Suppressor macrophage treated with lipopolysaccharide for 1 hour (primary cell): ENCODE measurements around the gene SPATA21.
"Not testable (repeated sequence)": the region's sequence is repeated elsewhere in the genome, so short reads cannot be mapped to it uniquely, and the experiment has no call there.

Source experiments
- DNase-seq, 3 donors: peaks; one replicate each; pipeline ENCODE4 v3.0.0-alpha.2; 2020 to 2022

SPATA21 gene, protein sequence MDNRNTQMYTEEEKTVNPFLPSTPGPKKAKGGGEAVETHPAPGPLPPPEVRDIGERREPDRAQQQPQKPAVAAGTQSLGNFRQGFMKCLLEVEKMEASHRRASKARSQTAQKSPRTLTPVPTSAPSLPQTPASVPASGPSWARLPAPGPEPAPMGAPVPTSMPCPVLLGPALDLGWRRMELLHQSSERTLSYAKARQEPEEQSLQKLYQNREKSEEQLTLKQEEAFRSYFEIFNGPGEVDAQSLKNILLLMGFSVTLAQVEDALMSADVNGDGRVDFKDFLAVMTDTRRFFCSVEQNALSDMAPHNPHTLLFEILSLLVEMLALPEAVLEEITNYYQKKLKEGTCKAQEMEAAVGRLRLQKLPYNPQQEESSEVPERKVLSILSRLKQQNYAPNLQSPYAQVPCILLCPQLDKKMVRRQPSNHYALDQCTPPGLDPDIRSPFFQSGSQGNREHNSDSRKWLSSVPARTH

DNA sequence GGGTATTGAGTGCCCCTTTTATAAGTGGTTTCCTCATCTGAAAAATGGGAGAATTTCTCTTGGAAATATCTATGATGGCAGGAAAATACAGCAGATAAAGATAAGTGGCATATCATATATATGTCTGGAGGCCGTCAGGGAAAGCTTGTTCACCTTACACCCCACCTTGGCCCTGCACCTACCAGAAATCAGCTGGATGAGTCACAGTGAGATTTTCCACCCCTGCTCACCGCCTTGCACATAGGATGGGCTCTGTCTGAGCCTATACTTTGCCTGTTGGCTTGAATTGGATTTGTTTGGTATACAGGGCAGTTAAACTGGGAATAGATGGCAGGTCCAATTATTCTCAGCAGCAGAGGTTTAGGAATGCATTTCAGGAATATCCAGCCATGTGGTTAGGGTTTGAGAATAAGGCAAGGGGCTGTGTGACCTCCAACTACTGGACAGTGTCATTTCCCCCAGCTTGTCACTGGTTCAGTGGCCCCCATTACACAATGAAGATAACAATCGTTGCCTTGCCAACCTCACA, at the start of gene SPATA21:
Gene SPATA21 (minus strand): TSS at position 479 of the 529 bp plus-strand sequence. CDS start 6,053 bp downstream, outside the sequence.
- no peak for DNase-seq

DNA sequence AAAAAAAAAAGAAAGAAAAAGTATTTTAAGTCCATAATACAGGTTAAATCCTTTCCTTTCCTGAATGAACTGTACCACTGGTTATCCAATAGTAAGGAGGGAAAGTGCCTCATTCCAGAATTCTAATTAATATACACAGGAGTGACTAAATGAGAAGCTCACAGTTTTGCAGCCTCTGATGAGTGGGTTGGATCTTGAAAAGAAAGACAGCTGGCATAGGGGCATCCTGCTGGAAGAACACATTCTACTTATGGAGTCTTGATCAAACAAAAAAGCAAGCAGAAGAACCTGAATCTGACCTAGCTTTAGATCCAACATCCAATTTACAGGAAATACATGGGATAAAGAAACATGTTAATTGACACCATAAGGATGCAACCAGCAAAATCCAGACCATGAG, 49.8 kb upstream of the SPATA21 start:
- not testable (repeated sequence) for DNase-seq

DNA sequence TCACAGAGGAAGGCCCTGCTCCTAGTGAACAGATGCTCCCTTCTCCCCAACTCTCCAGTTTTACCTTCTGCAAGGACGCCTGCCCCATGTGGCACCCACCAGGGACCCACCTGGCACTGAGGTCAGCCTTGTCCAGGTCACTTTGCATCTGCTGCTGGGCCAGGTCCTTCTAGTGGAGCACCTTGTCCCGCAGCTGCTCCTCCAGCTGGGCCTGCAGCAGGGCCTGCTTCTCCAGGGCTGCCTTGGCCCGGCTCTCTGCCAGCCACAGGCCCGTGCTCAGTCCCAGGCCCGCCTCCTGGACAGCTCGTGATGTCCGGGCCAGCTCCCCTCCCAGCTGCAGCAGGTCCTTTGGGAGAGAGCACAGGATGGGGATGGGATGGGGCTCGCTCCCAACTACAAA, 49.1 kb upstream of the SPATA21 start:
- DNase-seq, result not testable (repeated sequence)

DNA sequence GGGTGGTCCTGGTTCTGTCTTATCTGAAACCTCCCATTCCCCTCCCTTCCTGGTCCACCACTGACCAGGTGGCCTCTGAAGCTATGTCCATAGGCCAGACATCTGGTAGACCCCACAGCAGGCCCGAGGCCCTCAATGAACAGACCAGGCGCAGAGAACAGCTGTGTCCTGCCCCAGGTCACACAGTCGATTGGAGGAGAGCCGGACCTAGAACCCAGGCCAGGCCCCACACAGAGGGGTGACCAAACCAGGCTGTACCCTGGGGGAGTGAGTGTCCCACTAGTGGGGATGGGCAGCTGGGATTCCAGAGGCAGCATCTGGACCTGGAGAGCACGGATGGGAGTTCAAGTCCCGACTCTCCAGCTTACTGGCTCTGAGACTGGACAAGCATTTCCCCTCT, 47.7 kb upstream of the SPATA21 start:
- DNase-seq, result no peak

DNA sequence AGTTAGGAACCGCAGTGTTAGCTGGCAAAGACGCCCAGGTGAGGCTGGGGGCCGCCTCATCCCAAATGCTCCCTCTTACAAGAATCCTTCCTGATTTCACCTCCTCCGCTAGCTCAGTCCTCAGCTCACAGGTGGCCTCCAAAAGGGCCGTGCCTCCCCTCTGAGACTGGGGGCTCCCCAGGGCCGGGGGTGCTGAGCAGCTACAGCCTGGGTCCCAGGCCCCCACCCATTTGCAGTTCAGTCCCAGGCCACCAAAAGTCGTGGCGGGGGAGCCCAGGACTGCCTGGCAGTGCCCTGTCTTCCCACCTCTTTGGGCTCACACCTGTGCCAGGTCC, 47.2 kb upstream of the SPATA21 start:
- no peak for DNase-seq

DNA sequence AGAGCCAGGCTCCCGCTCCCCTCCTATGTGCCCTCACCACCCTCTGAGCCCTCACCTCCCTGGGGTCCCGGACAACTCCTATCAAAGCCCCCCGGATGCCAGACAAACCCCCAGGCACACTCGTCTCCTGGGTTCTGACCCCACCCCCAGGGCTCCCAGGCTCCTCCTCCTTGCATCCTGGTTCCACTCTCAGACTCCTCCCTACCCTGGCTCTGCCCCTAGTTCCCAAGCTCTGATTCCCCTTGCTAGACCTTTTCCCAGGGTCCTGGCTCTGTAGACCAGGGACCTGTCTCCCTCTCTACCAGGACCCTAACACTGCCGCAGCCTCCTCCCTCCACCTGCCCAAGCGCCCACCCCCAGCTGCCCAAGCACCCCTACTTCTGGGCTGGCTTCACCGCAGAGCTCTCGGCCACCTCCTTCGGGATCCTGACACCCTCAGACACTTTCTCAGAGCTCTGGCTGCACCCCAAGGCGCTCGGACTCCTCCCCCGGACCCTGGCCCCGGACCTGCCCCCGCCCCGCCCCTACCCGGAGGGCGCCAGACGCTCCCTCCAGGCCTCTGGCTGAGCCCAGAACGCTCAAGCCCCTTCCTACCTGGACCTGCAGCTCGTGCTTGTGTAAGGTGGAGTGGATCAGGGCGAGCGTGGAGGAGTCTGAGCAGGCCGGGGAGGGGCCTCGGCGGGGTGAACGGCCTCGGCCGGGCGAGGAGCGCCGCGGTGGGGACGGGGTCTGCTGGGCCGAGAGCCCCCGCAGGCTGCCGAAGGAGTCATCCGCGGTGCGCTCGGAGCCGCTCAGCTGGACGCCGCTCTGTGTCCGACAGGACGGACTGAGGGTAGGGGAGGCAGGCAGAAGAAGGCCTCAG, 46.6 kb upstream of the SPATA21 start:
- DNase-seq, result not testable (repeated sequence)

DNA sequence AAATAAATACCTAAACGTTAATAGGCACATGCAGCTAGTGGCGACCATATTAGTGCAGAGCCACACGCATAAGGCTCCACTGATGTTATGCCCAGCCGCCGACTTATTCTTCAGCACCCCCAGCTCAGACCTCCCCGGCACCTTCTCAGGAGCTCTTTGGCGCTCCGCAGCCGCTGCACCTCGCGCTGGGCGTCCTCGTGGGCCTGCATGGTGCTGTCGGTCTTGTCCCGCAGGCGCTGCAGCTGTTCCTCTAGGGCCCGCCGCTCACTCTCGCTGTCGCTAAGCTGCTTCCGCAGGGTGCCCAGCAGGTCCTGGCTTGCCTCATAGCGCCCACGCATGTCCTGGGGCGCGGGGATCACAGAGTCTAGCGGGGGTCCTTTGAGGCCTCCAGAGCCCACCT, 45.9 kb upstream of the SPATA21 start:
- not testable (repeated sequence) for DNase-seq

DNA sequence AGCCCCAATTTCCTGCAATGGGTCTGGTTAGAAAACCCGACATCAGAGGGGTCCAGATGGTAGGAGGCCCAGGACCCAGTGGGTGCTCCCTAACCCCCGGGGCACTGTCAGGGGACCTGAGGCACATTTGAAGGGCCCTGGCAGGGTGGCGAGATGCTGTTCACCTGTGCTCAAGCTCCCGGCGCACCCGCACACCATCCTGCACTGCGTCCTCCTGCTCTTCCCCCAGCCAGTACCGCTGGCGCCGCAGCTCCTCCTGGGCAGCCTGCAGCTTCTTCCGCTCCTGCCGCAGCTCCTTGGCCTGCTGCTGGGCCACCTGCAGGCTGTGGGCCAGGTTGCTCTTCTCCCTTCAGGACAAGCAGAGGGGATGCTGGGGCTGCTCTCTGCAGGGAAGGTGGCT, 40.9 kb upstream of the SPATA21 start:
- DNase-seq, result no peak

DNA sequence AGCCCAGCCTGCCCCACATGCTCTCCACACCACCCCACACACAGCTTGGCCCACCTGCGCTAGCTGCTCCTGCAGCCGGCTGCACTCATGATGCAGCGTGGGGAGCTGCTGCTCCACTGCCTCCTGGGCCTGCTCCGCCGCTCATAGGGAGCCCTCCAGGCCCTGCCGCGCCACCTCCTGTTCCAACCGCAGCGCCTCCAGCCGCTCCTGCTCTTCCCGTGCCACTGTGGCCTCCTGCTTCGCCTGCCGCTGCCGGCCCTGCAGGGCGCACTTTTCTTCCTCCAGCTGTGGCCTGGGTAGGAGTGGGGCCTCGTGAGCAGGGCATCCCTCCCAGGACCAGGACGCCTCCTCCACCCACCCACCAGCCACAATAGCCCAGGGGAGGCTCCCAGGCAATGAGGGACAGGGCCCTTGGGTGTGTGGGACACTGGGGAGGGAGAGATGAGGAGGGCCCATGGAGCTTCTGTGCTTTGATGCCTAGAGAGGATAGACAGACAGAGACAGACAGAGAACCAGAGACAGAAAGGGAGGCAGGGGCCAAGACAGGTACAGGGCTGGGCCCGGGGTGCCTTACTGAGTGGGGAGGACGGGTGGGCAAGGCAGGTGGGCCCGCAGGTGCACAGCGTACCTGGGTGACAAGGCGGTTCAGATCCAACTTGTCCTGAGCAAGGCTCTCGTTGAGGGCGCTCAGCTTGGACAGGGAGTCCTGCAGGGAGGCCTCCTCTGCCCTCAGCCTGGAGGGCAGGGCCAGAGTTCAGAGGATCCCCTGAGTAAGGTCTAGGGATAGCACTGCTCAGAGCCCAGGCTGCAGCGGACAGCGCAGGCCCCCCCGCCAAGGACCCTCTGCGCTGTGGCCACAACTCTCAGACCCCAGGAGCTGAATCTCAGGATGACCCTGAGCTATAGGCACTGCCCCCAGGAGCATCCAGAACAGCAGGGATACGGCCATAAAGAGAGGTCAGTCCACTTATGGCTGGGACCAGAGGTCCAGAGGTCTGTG, 38.8 kb upstream of the SPATA21 start:
- DNase-seq, result not testable (repeated sequence)

DNA sequence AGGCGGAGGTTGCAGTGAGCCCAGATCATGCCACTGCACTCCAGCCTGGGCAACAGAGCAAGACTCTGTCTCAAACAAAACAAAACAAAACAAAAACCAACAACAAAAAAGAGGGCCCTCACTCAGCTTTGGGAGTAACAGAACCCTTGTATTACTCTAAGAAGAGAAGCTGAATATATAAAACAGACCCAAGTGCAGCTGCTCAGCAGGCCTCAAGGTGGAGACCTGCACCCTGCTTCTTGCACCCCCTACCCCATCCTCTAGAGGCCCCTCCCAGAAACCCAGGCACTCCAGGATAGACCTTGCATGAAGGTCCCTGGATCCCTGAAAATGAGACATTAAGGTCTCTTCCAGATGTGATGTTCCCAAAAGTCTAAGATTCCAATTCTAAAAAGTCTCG, 37.7 kb upstream of the SPATA21 start:
- DNase-seq, result not testable (repeated sequence)

DNA sequence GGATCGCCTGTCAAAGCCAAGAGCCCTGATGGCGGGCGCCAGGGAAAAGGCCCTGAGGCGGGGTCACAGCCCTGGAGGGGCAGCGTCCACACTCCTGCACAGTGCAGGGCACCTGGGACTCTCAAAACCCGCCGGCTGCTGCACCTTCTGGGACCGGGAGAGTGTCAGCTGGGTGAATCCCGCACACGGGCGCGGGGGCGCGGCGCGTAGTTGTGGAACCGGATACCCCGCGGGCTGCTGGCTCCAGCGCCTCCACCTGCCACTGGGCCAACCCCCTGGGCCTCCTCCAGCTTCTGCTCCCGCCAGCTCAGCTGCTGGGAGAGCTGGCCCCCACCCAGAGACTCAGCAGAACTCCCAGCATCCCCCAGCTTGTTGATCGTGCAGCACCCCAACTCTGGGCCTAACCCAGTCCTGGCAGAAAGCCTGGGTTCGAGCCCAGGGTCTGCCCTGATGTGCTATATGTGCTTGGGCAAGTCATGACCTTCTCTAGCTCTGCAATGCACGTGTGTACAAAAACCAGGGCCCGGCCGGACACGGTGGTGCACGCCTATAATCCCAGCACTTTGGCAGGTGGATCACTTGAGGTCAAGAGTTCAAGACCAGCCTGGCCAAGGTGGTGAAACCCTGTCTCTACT, 37.1 kb upstream of the SPATA21 start:
- DNase-seq, result no peak

DNA sequence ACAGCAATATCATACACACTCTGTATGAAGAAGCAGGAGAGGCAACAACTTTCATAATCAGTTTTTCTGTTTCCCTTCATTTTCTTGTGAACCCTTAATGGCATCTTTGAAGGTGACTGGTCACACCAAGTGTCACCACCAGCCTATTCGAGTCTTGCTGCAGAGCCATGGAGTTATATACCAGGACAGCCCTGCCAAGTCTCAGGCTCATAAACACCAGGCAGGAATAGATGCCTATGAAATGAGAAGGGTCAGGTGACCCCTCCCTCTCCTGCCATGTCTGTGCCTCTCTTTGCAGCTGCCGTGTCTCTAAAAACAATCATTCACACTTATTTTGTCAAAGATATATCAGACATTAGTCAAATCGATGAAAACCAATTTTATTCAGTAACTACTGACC, 31.3 kb upstream of the SPATA21 start:
- no peak for DNase-seq

DNA sequence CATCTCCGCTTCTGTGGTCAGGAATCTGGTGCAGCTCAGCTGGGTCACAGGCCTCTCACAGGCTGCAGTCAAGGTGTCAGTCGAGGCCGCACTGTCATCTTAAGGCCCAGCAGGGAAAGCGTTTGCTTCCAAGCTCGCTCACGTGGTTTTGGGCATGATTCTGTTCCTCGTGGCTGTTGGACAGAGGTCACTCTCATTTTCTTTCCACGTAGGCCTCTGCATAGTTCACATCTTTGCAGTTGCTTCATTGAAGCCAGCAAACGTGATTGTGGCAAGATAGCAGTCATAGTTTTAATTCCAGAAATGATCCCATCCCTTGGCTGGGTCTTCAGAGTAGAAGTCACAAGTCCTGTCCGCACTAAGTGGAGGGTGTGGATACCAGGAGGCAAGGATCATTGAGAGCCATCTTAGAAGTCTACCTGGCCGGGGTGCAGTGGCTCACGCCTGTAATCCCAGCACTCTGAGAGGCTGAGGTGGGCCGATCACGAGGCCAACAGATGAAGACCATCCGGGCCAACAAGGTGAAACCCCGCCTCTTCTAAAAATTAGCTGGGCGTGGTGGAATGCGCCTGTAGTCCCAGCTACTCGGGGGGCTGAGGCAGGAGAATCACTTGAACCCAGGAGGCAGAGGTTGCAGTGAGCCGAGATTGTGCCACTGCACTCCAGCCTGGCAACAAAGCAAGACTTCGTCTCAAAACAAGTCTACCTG, 27.8 kb upstream of the SPATA21 start:
- DNase-seq, result no peak

DNA sequence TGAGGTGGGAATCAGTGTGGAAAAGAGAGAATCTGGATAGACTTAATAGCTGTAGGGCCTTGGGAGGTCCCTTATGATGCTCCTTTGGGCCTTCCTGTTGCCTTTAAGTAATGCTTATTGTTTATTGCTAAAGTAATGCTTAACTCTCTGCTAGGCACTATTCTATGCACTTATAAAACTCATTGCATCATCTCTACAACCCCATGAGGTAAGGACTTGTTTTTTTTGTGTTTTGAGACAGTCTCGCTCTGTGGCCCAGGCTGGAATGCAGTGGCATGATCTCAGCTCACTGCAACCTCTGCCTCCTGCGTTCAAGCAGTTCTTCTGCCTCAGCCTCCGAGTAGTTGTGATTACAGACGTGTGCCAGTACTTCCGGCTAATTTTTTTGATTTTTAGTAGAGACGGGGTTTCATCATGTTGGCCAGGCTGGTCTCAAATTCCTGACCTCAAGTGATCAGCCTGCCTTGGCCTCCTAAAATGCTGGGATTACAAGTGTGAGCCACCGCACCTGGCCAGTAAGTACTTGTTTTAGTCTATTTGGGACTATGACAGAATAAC, 25.6 kb upstream of the SPATA21 start:
- DNase-seq, result no peak

DNA sequence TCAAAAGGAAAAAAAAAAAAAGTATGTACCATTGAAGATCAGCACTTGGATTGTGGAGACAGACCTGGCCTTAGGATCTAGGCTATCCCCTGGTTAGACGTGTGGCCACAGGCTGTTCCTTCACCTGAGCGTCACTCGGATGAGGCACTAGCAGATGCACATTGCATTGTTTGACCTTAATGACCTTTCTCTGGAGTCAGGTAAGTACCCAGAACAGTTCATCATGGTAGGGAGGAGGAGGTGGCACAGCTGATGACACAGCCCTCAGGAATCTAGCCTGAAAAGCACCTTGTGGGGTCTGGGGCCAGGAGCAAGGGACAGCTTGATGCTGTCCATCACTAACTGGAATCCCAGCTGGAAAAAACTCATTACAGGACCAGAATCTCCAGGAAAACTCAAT, 24.5 kb upstream of the SPATA21 start:
- no peak for DNase-seq

DNA sequence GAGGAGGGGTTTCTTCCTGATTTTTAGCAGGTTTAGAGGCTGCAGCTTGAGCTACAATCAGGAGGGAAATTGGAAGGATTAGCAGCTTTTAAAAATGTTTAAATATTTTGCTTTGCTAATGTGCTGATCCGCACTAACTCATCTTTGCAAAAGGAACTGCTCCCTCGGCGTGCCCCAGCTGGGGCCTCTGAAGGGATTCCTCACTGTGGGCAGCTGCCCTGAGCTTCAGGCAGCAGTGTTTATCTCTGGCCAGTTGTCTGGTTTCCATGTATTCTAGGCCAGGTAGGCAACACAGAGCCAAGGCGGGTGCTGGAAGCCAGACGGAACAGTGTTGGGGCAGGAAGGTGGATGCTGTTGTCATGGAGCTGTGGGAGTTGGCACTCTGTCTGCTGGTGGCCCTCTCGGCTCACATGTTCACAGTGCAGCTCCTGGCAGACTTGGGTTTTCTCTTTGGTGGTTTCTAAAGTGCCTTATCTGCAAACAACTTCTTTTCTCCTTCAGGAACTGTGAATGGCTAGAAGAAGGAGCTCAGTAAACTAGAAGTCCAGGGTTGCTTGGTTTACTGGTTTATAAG, 22.2 kb upstream of the SPATA21 start:
- no peak for DNase-seq

DNA sequence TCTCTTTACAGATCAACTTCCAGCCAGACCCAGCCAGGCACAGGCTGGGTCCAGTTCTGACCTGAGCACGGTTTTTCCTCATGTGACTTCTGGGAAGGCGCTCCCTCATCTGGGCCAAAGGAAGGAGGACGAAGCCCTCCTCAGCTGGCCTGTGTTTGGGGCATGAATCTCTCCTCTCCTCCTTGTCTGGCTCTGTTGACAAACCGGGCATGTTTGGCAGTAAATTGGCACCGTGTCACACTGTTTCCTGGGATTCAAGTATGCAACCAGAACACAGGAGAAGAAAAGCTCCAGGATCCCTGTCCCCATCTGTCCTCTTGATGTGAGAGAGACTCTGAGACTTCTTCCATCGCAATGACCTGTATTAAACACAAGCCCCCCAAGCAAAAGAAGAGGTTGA, 21.6 kb upstream of the SPATA21 start:
- DNase-seq, result no peak

DNA sequence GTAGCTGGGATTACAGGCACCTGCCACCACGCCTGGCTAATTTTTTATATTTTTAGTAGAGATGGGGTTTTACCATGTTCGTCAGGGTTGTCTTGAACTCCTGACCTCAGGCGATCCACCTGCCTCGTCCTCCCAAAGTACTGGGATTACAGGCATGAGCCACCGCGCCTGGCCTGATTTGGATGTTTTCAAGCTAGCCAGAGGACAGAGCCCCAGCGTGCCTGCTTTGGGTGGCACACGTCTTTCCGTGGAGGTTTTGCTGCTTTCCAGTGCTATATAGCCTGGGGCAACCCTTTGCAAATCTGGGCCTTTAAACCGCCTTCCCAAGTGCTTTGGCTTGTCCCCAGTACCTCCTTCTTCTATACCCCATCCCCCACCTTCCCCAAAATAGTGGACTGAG, 18.9 kb upstream of the SPATA21 start:
- DNase-seq, result not testable (repeated sequence)

DNA sequence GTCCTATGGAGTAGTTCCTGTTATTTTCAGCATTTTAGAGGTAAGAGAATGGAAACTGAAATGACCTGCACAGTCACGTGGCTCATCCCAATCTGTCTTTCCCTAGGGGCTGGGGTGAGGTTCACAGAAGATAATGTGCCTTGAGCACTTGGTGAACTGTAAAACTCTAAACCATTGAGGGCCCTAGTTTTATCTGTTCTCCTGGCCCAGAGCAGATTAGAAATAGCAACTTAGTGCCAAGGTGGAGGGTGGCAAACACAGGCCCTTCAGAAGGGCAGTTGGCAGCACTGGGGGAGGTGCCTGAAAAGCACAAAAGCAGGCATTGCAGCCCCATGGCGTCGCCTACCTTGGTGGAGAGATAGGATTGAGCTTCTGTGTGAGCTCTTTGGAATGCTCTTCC, 17.7 kb upstream of the SPATA21 start:
- DNase-seq, result not testable (repeated sequence)

DNA sequence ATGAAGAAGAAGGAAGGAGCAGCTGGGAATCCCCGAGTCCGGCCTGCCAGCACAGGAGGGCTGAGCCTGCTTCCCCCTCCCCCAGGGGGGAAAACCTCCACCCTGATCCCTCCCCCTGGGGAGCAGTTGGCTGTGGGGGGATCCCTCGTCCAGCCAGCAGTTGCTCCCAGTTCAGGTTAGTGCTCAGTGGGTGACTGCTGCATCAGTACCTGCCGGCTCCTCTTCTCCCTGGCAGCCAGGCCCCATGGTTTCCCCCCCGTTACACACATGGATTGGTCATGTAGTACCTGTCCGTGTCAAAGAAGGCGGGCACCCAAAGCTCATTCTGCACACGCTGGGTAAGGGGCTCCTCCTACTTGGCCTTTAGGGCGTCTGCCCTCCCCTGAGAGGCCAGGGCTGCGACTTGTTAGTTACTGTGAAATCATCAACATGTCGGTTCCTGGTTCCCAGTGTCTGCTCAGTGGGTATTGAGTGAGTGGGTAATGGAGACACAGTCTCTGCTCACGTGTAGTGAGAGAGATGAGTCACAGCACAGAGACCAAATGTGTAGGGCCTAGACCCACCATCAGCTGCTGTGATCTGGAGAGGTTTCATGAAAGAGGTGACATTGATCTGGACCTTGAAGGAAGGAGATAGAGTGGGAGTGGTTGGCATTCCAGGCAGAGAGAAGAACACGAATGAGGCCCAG, 14.8 kb upstream of the SPATA21 start:
- peak in 2 of 3 donors; percentile 39 to 53 for DNase-seq
